HEK293T (cell line): ENCODE measurements around the gene CYB5R2.

Source experiments
- CTCF ChIA-PET: fragments of 350-600 bp; formaldehyde crosslinking; extraction: SDS; loops from one replicate; lab custom pipeline; 2021; ENCODE audit warnings: antibody characterized with exemption, inconsistent platforms; lab: Yijun Ruan, JAX
- POLR2A ChIA-PET: fragments of 350-600 bp; formaldehyde crosslinking; extraction: SDS; loops from one replicate; lab custom pipeline; 2020; ENCODE audit warnings: antibody characterized with exemption, inconsistent platforms; lab: Yijun Ruan, JAX
- DNase-seq: peaks from one replicate; pipeline ENCODE4 v3.0.0; 2012; ENCODE audit warnings: mixed read lengths; ENCODE audit errors: extremely low spot score
- ARNT ChIP-seq: fragments of 450-650 bp; IDR thresholded peaks from 2 replicates; pipeline ENCODE4 v1.6.1; 2017; ENCODE audit warnings: mild to moderate bottlenecking
- BHLHE40 ChIP-seq: fragments of 450-650 bp; IDR thresholded peaks from 2 replicates; pipeline ENCODE4 v1.6.1; 2016; ENCODE audit warnings: mild to moderate bottlenecking, moderate library complexity, borderline replicate concordance
- CTBP1 ChIP-seq: fragments of 450-650 bp; IDR thresholded peaks from 2 replicates; pipeline ENCODE4 v1.6.1; 2016; ENCODE audit warnings: borderline replicate concordance
- ELF4 ChIP-seq: fragments of 450-650 bp; IDR thresholded peaks from 2 replicates; pipeline ENCODE4 v1.6.1; 2017; ENCODE audit warnings: antibody characterized with exemption
- FOXA1 ChIP-seq: fragments of 450-650 bp; IDR thresholded peaks from 2 replicates; pipeline ENCODE4 v1.6.1; 2016; ENCODE audit warnings: mild to moderate bottlenecking
- FOXK2 ChIP-seq: fragments of 450-650 bp; IDR thresholded peaks from 2 replicates; pipeline ENCODE4 v1.6.1; 2016; ENCODE audit warnings: mild to moderate bottlenecking
- FOXM1 ChIP-seq: fragments of 450-650 bp; IDR thresholded peaks from 2 replicates; pipeline ENCODE4 v1.6.1; 2017; ENCODE audit warnings: mild to moderate bottlenecking, borderline replicate concordance
- HDGF ChIP-seq: fragments of 450-650 bp; IDR thresholded peaks from 2 replicates; pipeline ENCODE4 v1.6.1; 2017; ENCODE audit warnings: antibody characterized with exemption, borderline replicate concordance
- L3MBTL2 ChIP-seq: fragments of 450-650 bp; conservative IDR thresholded peaks from 2 replicates; pipeline ENCODE4 v1.6.1; 2016; ENCODE audit warnings: mild to moderate bottlenecking
- LEF1 ChIP-seq: fragments of 450-650 bp; IDR thresholded peaks from 2 replicates; pipeline ENCODE4 v1.6.1; 2017; ENCODE audit warnings: mild to moderate bottlenecking, borderline replicate concordance
- NFRKB ChIP-seq: fragments of 450-650 bp; IDR thresholded peaks from 2 replicates; pipeline ENCODE4 v1.6.1; 2016; ENCODE audit warnings: mild to moderate bottlenecking, moderate library complexity
- SP1 ChIP-seq: fragments of 450-650 bp; IDR thresholded peaks from 2 replicates; pipeline ENCODE4 v1.6.1; 2017
- SUZ12 ChIP-seq: fragments of 450-650 bp; IDR thresholded peaks from 2 replicates; pipeline ENCODE4 v1.6.1; 2016; ENCODE audit warnings: mild to moderate bottlenecking
- TARDBP ChIP-seq: fragments of 450-650 bp; IDR thresholded peaks from 2 replicates; pipeline ENCODE4 v1.6.1; 2016
- ZNF384 ChIP-seq: fragments of 450-650 bp; IDR thresholded peaks from 2 replicates; pipeline ENCODE4 v1.6.1; 2016
- TF ChIP-seq, protein P1 (sequence below): fragments of 450-650 bp; IDR thresholded peaks from 2 replicates; pipeline ENCODE4 v1.6.1; 2016

The CYB5R2 gene

GRCh38 chr11:7651140-7651551 is 22.2 kb downstream of the CYB5R2 start:
- TF ChIP-seq CTBP1 (no peak), FOXM1 (no peak), ZNF384 (no peak), NFRKB (no peak), FOXK2 (no peak), LEF1 (no peak), SP1 (no peak), BHLHE40 (no peak), ELF4 (no peak), HDGF (no peak)
- DNase-seq = no peak
- POLR2A ChIA-PET = no interaction called here
- CTCF ChIA-PET = no interaction called here

DNA sequence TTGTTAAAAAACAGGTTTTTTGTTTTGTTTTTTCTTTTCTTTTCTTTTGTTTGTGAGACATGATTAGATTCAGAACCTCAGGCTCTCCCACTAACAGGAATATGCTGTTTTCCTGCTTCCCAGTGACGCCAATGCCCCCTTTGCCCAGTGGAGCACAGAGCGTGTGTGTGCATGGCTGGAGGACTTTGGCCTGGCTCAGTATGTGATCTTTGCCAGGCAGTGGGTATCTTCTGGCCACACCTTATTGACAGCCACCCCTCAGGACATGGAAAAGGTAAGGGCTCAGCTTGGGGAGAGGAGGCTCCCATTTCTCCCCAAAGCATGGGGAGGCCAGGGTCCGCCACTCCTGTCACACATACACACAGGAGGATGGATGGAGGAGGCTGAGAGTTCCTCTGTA is 25.0 kb downstream of the CYB5R2 start:
- ChIA-PET CTCF (no interaction called here), POLR2A (no interaction called here)
- no peak for DNase-seq
- TF ChIP-seq HDGF (no peak), L3MBTL2 (no peak)

GRCh38 chr11:7646866-7647265 is 26.4 kb downstream of the CYB5R2 start:
- no peak for DNase-seq
- CTCF ChIA-PET = no interaction called here
- TF ChIP-seq NFRKB = no peak
- no peak for TF ChIP-seq FOXA1
- no peak for TF ChIP-seq FOXK2
- no peak for TF ChIP-seq L3MBTL2
- TF ChIP-seq BHLHE40 = no peak
- TF ChIP-seq, protein P1, sequence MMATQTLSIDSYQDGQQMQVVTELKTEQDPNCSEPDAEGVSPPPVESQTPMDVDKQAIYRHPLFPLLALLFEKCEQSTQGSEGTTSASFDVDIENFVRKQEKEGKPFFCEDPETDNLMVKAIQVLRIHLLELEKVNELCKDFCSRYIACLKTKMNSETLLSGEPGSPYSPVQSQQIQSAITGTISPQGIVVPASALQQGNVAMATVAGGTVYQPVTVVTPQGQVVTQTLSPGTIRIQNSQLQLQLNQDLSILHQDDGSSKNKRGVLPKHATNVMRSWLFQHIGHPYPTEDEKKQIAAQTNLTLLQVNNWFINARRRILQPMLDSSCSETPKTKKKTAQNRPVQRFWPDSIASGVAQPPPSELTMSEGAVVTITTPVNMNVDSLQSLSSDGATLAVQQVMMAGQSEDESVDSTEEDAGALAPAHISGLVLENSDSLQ = no peak
- TF ChIP-seq SUZ12 = no peak
- TF ChIP-seq CTBP1 = no peak
- no peak for TF ChIP-seq ARNT
- TF ChIP-seq ELF4 = no peak
- TF ChIP-seq SP1 = no peak
- no peak for TF ChIP-seq HDGF
- no peak for TF ChIP-seq FOXM1
- TF ChIP-seq TARDBP = no peak
- TF ChIP-seq ZNF384 = no peak
- no peak for TF ChIP-seq LEF1
- POLR2A ChIA-PET = no interaction called here

DNA sequence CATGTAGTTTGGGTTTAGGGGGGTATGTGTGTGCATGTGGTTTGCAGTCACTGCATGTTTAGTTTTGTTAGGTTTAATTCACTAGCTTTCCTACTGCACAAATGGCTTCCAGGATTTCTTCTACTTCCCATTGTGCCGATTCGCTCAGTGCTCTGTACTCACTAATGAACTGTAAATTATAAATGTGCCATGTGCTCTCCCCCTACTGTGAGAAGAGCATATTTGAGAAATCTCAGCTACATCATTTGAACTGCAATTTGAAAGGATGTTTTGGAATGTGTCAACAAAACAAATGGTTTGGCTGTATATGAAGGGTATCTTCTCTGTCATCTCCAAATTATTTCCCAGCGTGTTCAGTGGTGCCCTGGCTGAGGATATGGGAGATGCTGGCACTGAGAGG is 28.1 kb downstream of the CYB5R2 start:
- no peak for TF ChIP-seq ELF4
- TF ChIP-seq SUZ12 = no peak
- TF ChIP-seq BHLHE40 = no peak
- TF ChIP-seq, protein P1 = no peak
- TF ChIP-seq TARDBP = no peak
- no peak for TF ChIP-seq CTBP1
- no peak for TF ChIP-seq ARNT
- TF ChIP-seq LEF1 = no peak
- no peak for TF ChIP-seq HDGF
- TF ChIP-seq NFRKB = no peak
- no peak for TF ChIP-seq FOXK2
- no peak for TF ChIP-seq ZNF384
- no peak for TF ChIP-seq L3MBTL2
- no peak for TF ChIP-seq SP1
- no peak for TF ChIP-seq FOXM1
- TF ChIP-seq FOXA1 = no peak
- ChIA-PET CTCF (no interaction called here), POLR2A (no interaction called here)
- DNase-seq = no peak

DNA sequence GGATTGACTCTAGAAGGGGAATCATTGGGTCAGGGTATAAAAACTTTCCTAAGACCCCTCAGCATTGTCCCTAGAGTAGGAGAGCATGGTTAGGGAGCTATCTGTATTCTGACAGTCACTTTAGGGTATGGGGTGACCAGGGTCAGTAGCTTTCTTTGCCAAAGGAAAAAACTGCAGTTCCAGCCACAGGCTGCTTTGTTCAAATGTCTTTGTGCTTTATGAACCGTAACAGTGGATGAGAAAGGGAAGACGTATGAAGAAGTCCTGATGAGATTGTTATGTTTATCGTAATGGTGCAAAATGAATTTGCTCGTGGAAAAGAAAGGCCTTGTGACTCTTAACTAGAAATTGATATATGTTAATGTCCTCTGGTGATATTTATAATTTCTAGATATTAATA is 30.0 kb downstream of the CYB5R2 start:
- ChIA-PET CTCF (interaction anchor here (0.6 kb wide), 1 partner anchor 196 kb away, joined by 3 read pairs; no protein-coding TSS in a partner anchor), POLR2A (no interaction called here)
- no peak for TF ChIP-seq SUZ12
- TF ChIP-seq ELF4 = no peak
- no peak for TF ChIP-seq FOXA1
- TF ChIP-seq FOXK2 = no peak
- TF ChIP-seq L3MBTL2 = no peak
- no peak for TF ChIP-seq SP1
- no peak for TF ChIP-seq NFRKB
- TF ChIP-seq, protein P1 = no peak
- no peak for TF ChIP-seq ARNT
- no peak for TF ChIP-seq HDGF
- TF ChIP-seq CTBP1 = no peak
- TF ChIP-seq LEF1 = no peak
- no peak for TF ChIP-seq ZNF384
- no peak for TF ChIP-seq TARDBP
- no peak for TF ChIP-seq BHLHE40
- TF ChIP-seq FOXM1 = no peak
- no peak for DNase-seq

DNA sequence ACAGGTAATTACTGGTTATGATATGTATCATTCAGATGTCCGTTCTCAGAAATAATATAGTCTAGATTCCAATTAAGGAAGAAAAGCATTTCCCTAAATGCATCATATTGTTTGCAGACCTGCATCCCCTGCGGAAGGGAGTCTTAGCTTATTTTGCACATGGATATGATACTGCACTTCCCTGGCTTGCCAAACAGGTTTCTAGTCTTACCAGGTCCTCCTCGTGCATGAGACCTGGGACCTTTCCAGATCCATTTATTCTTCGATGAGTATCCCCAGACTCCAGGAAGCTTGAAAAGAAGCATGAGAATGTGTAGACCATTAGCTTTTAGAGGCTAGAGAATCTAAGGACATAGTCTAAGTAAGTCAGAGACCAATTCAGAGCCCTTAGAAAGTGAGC is 30.6 kb downstream of the CYB5R2 start:
- TF ChIP-seq TARDBP (no peak), SUZ12 (no peak), SP1 (no peak), BHLHE40 (no peak), ZNF384 (no peak), ARNT (no peak), FOXK2 (no peak), LEF1 (no peak), HDGF (no peak), L3MBTL2 (no peak), FOXM1 (no peak), CTBP1 (no peak), NFRKB (no peak), FOXA1 (no peak), ELF4 (no peak)
- TF ChIP-seq, protein P1 = no peak
- POLR2A ChIA-PET = no interaction called here
- CTCF ChIA-PET = no interaction called here
- no peak for DNase-seq
